COR-L47 (cell line): ENCODE data around the gene CORO1A.
A peak's percentile ranks its signal among the peaks of the same experiment; 100 is the strongest.
"Not testable (repeated sequence)": the region's sequence is repeated elsewhere in the genome, so short reads cannot be mapped to it uniquely, and the experiment has no call there.

ENCODE experiments used
- DNase-seq: peaks from one replicate; lab custom pipeline; 2025; lab: John Stamatoyannopoulos, UW

CORO1A gene

GRCh38 chr16:30183233-30184095, at the start of gene CORO1A:
TSS of gene CORO1A (plus strand) at chr16:30183602. CDS start at chr16:30185210, 1,608 bp downstream.
- peak; percentile 59 for DNase-seq

- DNase-seq = no peak
Measured at GRCh38 chr16:30136971-30137605, 46.3 kb upstream of the CORO1A start.

- DNase-seq = no peak
Measured at GRCh38 chr16:30137897-30138296, 45.5 kb upstream of the CORO1A start.

GRCh38 chr16:30139583-30140481, 43.6 kb upstream of the CORO1A start:
- no peak for DNase-seq

- DNase-seq = no peak
Measured at GRCh38 chr16:30141750-30142149, 41.7 kb upstream of the CORO1A start.

GRCh38 chr16:30142672-30143346, 40.6 kb upstream of the CORO1A start:
- DNase-seq = peak; percentile 32

GRCh38 chr16:30143347-30143702, 40.1 kb upstream of the CORO1A start:
- DNase-seq = no peak

- DNase-seq = no peak
Measured at GRCh38 chr16:30144017-30144416, 39.4 kb upstream of the CORO1A start.

- no peak for DNase-seq
Measured at GRCh38 chr16:30144917-30145316, 38.5 kb upstream of the CORO1A start.

GRCh38 chr16:30145657-30146056, 37.7 kb upstream of the CORO1A start:
- no peak for DNase-seq

GRCh38 chr16:30147843-30148510, 35.4 kb upstream of the CORO1A start:
- no peak for DNase-seq

- DNase-seq = no peak
Measured at GRCh38 chr16:30149250-30149930, 34.0 kb upstream of the CORO1A start.

GRCh38 chr16:30151091-30151490, 32.3 kb upstream of the CORO1A start:
- DNase-seq = no peak

- DNase-seq = no peak
Measured at GRCh38 chr16:30152517-30152916, 30.9 kb upstream of the CORO1A start.

- no peak for DNase-seq
Measured at GRCh38 chr16:30155188-30155587, 28.2 kb upstream of the CORO1A start.

- no peak for DNase-seq
Measured at GRCh38 chr16:30157214-30157613, 26.2 kb upstream of the CORO1A start.

- no peak for DNase-seq
Measured at GRCh38 chr16:30163538-30163937, 19.9 kb upstream of the CORO1A start.

GRCh38 chr16:30166202-30166902, 17.1 kb upstream of the CORO1A start:
- DNase-seq = no peak

- not testable (repeated sequence) for DNase-seq
Measured at GRCh38 chr16:30168746-30169145, 14.7 kb upstream of the CORO1A start.

GRCh38 chr16:30169416-30169815, 14.0 kb upstream of the CORO1A start:
- not testable (repeated sequence) for DNase-seq
